NCI-H524 treated with DMSO at 0.1 percent for 48 hours (cell line): ENCODE measurements around the gene PNRC2.
"Not testable (repeated sequence)": the region's sequence is repeated elsewhere in the genome, so short reads cannot be mapped to it uniquely, and the experiment has no call there.

Experiments used
- DNase-seq: peaks from one replicate; lab custom pipeline; 2025; lab: John Stamatoyannopoulos, UW

PNRC2 gene

DNA sequence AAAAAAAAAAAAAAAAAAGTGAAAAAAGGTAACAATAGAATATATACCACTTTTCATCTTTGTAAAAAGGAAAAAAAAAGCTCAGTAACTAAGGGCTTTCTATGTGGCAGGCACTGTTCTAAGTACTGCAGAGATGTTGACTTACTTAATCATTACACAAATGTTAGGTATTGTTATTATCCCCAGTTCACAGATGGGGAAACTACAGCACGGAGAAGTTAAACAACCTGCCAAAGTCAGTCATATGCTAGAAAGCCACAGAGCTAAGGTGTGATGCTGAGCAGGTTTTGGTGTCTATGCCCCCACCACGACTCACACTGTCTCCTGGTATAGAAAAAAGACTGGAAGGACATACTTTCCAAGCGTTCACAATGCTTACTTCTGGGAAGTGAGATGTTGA lies 6.6 kb upstream of the PNRC2 start:
- DNase-seq, result no peak

DNA sequence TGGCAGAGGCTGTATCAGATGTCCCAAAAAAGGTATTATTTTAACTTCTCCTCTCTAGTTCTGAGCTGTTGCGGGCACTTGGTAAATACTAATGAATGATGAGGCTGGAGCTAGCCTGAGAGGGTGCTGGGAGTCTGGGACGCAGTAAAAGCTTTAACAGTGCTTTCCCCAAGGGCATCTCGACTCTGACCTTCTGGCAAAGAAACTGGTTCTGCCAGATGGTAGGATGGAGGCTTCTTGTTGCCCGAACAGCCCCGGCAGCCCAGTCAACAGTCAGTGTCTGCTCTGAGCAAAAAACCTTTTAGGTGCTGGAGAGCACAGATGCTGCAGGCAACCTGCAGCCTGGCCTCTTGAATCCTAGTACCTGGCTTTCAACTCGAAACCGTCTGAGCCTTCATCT lies 2.5 kb upstream of the PNRC2 start:
- DNase-seq, result peak; percentile 94

DNA sequence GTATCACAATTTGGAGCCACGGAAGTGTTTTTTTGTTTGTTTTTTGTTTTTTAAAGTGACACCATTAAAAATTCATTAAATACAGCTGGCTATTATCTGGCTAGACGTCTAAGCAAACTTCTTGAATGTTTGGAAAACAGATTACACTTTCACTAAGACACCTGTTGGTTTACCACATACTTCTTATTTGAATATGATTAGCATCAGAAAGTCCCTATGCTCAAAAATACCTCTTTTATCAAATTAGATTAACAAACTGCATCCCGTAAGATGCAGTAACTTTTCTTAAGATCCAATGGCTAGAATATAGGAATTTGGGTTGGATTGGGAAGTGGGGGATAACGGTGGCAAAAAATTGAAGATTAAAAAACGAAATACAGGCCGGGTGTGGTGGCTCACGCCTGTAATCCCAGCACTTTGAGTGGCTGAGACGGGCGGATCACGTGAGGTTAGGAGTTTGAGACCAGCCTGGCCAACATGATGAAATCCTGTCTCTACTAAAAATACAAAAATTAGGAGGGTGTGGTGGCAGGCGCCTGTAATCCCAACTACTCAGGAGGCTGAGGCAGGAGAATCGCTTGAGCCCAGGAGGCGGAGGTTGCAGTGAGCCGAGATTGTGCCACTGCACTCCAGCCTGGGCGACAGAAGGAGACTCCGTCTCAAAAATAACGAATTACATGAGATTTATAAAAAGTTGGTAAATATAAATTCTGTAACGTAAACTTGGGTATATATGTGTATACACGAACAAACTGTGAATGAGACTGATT lies 1.4 kb upstream of the PNRC2 start:
- not testable (repeated sequence) for DNase-seq

DNA sequence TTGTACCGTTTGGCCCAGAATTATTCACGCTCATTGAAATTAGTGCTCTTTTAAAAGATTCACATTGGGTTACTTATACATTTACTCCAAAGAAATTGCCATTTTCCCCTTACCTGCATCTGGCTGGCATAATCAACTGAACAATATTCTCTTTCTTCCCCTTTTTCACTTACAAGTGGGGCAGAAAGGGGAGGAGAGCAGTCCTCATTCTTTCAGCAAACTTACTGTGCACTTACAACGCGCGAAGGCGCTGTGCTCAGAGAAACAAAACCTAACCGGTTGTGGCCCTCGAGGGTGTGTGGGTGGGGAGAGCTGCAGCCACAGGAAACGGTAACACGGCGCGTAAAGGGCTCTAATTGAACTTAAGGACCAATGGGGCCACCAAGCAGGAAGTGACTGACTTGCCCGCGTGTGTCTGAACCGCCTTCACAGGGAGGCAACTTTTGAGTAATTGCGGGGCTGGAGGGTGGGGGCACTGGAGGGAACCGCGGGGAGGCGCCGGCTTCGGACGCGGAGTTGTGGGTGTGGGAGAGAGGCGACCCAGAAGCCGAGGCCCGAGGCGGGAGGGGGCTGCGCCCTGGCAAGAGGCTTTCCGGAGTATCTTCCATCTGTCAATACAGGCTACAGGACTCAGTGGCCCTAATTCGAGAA lies 693 bp upstream of the PNRC2 start:
- DNase-seq, result peak; percentile 63

DNA sequence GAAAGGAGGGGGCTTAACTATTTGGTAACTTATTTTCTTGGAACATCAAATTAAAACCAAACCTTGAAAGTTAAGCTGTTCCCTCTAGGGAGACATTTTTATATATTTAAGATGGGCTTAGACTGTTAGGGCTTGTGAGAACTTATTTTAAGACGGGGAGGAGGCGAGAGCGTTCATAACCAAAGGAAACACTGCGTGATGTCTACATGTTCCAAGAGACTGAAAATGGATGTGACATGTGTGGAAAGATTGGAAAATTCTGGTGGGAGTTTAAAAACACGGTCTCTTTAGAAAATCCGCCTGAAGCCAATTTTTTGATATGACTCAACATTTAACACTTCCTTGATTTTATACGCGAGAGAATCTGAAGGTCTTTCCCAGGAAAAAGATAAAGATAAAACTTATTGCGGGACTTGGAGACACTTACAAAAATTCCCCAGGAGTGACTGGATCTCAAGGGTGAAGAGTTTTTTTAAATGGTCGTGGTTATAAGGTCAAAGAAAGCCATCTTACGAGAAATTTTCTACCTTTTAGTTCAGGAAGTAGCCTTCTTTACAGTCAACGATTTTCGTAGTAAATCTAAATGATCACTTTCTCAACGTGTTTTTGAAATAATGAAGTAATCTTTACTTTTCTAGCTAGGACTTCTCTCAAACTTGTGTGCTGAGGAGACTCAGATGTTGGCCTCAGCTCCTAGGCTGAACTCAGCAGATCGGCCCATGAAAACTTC lies 828 bp downstream of the PNRC2 start:
- no peak for DNase-seq

DNA sequence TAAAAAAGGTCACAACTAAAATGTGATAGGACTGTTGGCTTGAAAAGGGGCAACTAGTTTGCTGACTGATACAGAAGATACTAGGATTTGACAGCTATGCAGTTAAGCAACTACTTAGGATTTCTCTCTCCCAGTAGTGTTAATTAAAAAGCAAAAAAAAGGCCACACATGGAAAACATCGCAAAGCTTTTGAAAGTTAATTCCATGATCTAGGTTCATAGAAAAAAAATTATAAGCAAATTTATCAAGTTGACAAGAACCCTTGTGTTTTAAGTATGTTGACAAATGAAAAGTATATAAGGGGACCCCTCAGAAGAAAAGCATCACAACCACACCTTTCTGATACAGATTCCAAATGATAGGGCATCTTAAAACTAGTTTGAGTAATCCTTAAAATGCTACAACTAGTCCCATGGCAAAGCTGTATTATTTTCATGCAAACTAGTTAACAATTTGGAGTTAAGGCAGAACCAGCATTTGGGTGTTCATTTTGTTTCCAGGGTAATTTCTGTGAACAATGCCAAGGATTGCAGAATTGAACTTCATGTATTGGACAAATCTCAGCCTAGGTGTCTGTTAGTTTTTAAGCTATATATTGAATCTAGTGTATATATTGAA lies 4.1 kb downstream of the PNRC2 start:
- DNase-seq, result no peak

DNA sequence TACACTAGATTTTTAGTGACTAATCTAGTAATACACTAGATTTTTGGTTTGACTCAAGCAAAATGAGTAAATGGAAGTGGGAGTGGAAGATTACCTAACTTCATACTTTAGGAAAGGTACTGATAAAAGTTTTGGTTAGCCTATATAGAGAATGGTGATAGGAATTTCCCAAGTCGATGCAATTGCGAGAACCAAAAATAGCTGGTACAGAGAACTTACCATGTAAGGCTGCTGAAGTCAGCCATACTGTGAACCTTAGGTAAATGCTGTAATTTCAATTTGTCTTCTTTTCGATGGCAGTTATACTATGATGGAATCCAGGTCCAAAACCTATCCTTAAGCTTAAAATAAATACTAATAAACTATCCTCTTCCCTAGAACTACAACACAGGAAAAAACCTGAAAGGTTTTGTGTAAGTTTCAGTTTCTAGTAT lies 4.6 kb downstream of the PNRC2 start:
- DNase-seq, result no peak

DNA sequence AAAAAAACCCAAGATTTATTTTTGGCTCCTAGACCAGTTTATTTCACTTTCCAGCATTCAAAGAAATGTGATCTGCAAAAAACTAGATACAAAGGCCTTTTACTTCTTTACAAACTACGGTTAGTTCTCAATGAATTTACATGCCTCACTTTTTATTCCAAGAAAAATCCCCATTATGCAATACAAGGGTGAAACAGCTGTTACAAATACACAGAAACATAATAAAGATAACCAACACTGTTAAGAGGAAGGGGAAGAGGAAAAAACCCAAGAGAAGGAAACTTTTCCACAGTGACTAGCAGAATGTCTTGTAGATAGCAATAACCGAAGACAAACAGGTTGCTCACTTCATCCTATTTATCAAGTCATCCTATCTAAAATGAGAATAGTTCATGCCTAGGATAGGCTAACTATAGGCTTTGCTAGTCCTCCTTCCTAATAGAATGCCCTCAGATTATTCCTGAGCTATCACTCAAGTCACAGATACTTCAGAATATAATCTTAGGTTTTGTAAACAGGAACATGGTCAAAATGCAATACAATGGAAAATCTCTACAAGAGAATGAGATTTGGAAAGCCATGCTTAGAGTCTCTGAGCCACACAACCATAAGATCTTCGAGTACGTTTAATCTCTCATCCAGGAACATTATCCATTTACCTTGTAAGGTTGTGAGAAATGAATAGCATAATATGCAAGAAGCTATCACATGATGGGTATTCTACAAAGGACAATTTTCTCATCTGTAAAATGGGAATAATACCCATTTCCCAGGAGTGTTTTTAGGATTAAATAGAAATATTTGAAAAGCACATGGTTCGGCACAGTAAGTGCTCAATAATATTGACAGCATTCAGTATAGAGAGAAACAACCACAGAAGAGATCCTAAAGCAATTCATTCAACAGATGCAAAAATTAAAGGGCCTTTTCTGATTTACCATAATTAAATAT lies 5.4 kb downstream of the PNRC2 start:
- no peak for DNase-seq

DNA sequence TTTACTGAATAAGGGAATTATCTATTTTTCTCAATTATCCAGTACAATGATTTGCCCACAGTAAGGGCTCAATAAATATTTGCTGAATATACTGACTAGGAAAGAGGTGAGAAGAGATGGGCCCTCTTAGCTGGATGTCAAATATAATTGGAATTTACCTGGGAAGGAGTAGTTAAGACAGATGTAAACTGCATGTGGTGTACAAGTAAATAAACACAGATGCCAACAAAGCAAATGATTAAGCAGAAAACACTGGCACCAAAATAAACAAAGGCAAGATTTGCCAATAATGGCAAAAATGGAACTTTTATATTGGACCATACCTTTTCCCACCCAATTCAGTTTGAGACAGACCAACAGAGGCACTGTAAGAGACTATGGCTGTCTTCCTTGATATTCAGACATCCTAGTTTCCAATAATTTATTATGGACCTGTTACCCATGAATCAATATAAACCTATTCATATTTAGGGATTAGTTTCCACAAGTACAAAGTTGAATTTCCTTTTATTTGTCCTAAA lies 7.4 kb downstream of the PNRC2 start:
- DNase-seq, result no peak

DNA sequence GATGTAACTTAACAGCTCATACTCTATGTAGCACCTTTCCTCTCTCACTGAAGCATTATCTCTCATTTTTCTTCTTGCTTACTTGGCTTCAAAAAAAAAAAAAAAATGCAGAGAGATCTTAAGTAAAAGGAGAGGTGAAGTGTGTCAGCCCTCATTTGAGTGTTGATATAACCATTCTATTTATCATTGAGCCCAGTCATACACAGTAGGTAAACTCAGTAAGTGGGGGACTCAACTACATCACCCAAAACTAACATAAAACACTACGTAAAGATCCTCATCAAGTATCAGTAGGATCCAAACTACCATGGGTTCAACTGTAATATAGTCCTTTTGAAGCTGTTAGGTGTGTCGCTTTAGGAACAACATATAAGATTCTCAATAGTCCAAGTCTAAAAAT lies 8.2 kb downstream of the PNRC2 start:
- no peak for DNase-seq

DNA sequence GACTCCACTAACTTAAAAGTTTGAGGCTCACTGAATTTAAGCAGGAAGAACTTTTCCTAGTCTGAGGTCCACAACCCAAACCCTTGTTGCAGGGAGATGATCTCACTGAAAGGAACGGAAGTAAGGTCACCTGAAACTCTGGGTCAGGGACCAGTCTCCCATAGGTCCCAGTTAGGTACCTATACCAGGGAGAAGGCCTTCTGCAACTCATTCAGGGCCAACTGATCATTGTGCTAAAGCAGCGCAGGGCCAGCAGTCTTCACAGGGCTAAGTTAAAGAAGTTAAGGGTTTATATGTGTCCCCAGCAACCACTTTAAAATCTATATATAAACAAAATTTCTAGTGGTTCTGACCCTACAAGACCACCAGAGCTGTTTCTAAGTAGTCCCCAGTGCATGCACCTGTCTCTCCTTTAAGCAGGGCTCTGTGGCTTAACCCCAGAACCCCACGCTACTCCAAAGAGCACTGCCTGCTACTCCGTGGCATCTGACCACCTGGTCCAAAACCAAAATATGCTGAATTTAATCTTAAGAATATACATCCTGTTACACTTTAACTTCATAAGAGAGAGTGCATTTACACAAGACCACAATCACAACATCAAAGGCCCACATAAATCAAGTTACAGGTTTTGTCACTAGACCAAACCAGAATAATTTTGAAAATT lies 17.7 kb downstream of the PNRC2 start:
- DNase-seq, result no peak

DNA sequence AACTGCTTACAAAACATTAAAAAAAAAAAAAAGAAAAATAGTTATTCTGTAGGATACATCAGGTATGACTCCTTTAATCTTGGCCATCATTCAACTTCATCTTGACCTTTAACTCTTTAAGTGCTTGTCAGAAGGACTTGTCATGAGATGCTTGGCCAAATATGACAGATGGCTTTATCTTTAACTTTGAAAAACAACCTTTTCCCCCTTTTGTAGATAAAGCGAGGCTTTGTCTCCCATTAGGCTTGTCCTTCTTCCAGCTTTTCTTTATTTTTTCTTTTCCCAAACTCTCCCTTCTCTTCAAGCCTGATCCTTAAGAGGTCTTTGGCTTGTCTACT lies 18.2 kb downstream of the PNRC2 start:
- DNase-seq, result no peak

DNA sequence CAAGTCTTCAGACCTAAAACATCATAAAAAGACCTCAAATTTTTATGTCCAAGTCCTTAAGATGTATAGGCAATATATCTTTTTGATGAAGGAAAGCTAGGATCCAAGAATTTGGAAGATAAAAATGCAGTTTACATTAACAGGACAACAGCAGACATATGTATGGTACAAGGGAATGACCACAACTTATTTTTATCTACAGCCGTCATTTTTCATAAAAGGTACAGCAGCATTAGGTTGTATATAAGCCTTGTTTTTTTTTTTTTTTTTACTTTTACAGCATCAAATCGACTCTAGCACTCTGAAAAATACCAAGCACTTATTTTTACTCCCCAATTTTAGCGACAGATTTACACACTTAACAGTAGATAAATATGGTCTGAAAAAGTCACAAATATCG lies 19.2 kb downstream of the PNRC2 start:
- no peak for DNase-seq

DNA sequence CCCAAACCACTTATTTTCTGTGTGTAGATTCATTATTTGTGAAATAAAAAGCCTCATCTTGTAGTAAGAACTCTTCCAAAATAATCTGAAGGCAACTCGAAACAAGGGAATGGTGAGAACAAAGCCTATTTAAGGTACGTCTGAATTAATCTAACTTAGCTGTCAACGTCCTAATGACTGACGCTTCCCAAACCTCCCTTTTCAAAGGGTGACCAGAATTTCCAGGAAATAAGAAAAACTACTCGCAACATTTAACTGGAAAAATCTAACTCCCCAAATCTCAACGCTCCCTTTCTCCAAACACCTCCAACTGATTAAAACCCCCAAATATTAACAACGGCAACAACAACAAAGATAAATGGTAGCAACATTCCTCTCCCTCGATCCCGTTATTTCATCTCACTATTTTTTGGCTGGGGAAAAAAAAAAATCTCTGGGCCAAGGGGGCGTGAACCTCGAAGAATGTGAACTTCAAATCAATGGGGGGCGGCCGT lies 19.8 kb downstream of the PNRC2 start:
- DNase-seq, result no peak

DNA sequence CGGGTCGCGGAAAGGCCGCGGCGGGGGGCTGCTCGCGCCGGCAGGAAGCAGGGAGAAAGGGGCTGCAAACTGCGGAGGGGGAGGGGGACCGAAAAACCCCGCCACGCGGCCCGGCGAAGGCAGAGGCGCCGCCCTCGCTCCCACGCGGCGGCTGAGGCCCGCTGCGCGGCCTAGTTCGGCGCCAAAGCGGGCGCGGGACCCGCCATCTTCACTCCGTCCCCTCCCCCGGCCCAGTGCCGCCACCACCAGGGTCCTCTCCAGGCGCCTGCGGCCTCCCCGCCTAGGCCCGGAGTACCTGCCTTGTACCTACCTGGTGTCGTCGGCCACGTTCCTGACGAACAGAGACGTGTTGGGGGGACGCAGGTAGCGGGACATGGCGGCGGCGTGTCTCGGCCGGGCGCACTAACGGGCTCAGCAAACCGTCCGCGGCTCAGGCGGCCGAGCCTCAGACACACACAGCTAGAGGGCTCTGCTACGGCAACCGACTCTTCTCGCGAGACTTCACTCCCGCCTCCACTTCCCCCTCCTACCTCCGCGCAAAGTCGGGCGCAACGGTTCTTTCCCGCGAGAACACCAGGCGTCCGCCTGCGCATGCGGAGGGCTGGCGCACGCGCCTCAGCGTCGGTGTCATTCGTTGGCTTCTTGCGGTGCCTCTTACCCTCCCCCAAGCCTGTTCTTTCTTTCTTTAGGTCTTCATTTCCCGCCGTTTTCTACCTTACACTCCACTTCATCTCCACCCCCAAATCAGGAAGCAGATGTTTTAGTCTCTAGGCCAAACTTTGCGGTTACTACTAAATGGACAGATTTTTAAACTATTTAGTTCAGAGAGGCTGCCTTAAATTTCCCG lies 20.5 kb downstream of the PNRC2 start, which contains the start of gene SRSF10:
SRSF10 (minus strand) TSS at position 447 of the 847 bp plus-strand sequence; CDS start at position 375, 72 bp downstream.
- peak; percentile 92 for DNase-seq

DNA sequence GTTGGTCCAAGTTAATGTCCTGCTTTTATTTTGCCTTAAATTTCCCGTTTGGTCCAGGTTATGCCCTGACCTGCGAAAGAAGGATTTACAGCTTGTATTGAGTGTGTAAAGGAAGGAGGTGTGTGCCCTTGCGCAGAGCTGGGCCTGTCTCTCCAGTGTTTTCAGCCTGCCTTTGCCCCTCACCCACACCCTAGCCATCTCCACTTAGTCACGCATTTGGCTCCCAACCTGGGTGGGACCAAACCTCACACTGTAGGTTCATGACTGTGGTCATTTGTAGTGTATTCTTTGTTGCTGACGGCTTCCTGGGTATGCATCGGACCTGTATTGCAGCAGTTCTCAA lies 21.1 kb downstream of the PNRC2 start:
- no peak for DNase-seq

DNA sequence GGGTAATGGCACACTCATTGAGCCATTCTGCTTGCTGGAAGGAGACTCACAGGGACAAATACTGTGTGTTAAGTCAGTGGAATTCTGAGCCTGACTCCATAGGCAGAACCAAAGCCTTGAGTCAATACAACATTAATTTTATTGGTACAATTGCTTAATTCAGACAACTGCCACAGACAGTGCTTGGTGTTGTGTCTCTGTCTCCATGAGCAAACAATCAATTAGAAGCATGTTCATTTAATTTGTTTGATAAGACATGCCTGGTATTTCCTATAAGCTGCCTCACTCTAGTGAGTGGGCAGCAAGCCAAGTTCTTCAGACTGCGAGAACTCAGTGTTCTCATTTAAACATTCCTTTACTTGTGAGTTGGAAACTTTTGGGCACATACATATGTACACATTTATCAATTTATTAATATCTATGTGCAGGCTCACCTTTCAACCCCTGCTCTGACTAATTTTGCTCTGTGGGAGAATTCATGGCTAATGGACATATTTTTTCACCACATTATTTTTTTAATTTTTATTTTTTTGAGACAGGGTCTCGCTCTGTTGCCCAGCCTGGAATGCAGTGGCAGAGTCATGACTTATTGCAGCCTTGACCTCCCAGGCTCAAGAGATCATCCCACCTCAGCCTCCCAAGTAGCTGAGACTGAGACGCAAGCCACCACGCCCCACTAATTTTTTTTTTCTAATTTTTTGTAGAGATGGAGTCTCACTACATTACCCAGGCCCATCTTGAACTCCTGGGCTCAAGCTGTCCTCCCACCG lies 25.0 kb downstream of the PNRC2 start:
- DNase-seq, result no peak

DNA sequence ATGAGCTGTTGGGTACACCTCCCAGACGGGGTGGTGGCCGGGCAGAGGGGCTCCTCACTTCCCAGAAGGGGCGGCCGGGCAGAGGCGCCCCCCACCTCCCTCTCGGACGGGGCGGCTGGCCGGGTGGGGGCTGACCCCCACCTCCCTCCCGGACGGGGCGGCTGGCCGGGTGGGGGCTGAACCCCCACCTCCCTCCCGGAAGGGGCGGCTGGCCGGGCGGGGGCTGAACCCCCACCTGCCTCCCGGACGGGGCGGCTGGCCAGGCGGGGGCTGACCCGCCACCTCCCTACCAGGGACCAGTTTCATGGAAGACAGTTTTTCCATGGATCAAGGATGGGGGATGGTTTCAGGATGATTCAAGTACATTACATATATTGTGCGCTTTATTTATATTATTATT lies 27.4 kb downstream of the PNRC2 start:
- DNase-seq, result not testable (repeated sequence)

DNA sequence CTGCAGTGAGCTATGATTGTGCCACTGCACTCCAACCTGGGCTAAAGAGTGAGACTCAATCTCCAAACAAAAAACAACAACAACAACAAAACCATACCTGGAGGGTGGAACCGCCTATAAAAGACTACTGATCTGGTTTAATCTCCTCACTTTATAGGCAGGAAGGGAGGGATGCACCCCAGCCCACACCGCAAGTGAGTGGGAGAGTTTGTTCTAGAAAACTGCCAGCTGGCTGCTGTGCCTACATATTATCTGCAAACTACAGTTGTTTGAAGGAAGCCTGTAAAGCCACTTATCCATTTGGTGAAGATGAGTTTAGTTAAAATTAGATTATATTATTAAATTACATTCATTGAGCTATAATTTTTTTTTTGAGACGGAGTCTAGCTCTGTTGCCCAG lies 29.6 kb downstream of the PNRC2 start:
- no peak for DNase-seq
